IMR-90 (cell line): ENCODE measurements around the gene NEURL1B. TPM values are rescaled to one million over a fixed set of nuclear protein-coding genes. Genes with fewer than 3 reads are reported as not detected.

Experiments used
- ATAC-seq: fragments of 200-7000 bp; cut with Tn5 transposase; 2 replicates; pipeline ENCODE4 v1.9.1; 2020; ENCODE audit warnings: low read depth, mild to moderate bottlenecking, moderate library complexity
- BruUV-seq: library from RNA; stranded (reverse); fragments of 400-500 nt; replicated peaks from 2 replicates; lab custom pipeline; 2021; lab: Mats Ljungman, UMichigan
- CTCF ChIA-PET: fragments of 300-600 bp; formaldehyde crosslinking; extraction: SDS; loops from one replicate; lab custom pipeline; 2021; ENCODE audit warnings: antibody characterized with exemption; lab: Yijun Ruan, JAX
- POLR2A ChIA-PET: fragments of 300-600 bp; sonication (Branson Sonifier 250); formaldehyde crosslinking; loops from one replicate; lab custom pipeline; 2022; ENCODE audit warnings: antibody characterized with exemption; ENCODE audit not compliant: unreplicated experiment; lab: Charles Lee
- DNase-seq: peaks from one replicate; pipeline ENCODE4 v3.0.0; 2013
- H2AFZ ChIP-seq: replicated peaks from 2 replicates; pipeline ENCODE3; 2013; ENCODE audit warnings: low read length, mild to moderate bottlenecking; ENCODE audit not compliant: poor library complexity
- H2AK5ac ChIP-seq: 2 replicates; pipeline ENCODE4 v1.6.1; 2013; ENCODE audit warnings: low read depth, low read length, inconsistent platforms
- H2AK9ac ChIP-seq: replicated peaks from 2 replicates; pipeline ENCODE3; 2013; ENCODE audit warnings: mild to moderate bottlenecking, low read depth, low read length, moderate library complexity; ENCODE audit not compliant: poor library complexity
- H2BK120ac ChIP-seq: 2 replicates; pipeline ENCODE4 v1.6.1; 2013; ENCODE audit warnings: low read depth, low read length, inconsistent platforms
- H2BK15ac ChIP-seq: 3 replicates; pipeline ENCODE4 v1.6.1; 2013; ENCODE audit warnings: low read depth, low read length, inconsistent platforms
- H2BK20ac ChIP-seq: 2 replicates; pipeline ENCODE4 v1.6.1; 2013; ENCODE audit warnings: low read depth, mild to moderate bottlenecking, inconsistent platforms, low read length, moderate library complexity
- H2BK5ac ChIP-seq: 2 replicates; pipeline ENCODE4 v1.6.1; 2013; ENCODE audit warnings: mild to moderate bottlenecking, low read depth, low read length, inconsistent platforms; ENCODE audit not compliant: poor library complexity, severe bottlenecking
- H3K14ac ChIP-seq: replicated peaks from 2 replicates; pipeline ENCODE4 v1.6.1; 2013; ENCODE audit warnings: low read depth, low read length, inconsistent platforms
- H3K18ac ChIP-seq: 2 replicates; pipeline ENCODE4 v1.6.1; 2013; ENCODE audit warnings: low read depth, low read length, control low read depth
- H3K23ac ChIP-seq: 2 replicates; pipeline ENCODE4 v1.6.1; 2013; ENCODE audit warnings: low read depth, low read length, inconsistent platforms
- H3K27ac ChIP-seq: 2 replicates; pipeline ENCODE4 v1.5.1; 2013; ENCODE audit warnings: mild to moderate bottlenecking, control low read depth, low read length; ENCODE audit not compliant: insufficient read depth
- H3K27me3 ChIP-seq: 2 replicates; pipeline ENCODE4 v1.6.1; 2013; ENCODE audit warnings: low read length; ENCODE audit not compliant: control insufficient read depth, insufficient read depth
- H3K36me3 ChIP-seq: 2 replicates; pipeline ENCODE4 v1.6.1; 2013; ENCODE audit warnings: low read length, mixed read lengths; ENCODE audit not compliant: control insufficient read depth, insufficient read depth
- H3K4ac ChIP-seq: 2 replicates; pipeline ENCODE4 v1.6.1; 2013; ENCODE audit warnings: low read depth, low read length, inconsistent platforms
- H3K4me1 ChIP-seq: 2 replicates; pipeline ENCODE4 v1.6.1; 2013; ENCODE audit warnings: low read length, mixed read lengths; ENCODE audit not compliant: control insufficient read depth, insufficient read depth
- H3K4me2 ChIP-seq: 2 replicates; pipeline ENCODE4 v1.6.1; 2013; ENCODE audit warnings: low read depth, mild to moderate bottlenecking, control low read depth, low read length, moderate library complexity
- H3K4me3 ChIP-seq: 2 replicates; pipeline ENCODE4 v1.5.1; 2013; ENCODE audit warnings: low read depth, mild to moderate bottlenecking, control low read depth, low read length, moderate library complexity; ENCODE audit not compliant: insufficient read depth
- H3K56ac ChIP-seq: 2 replicates; pipeline ENCODE4 v1.6.1; 2013; ENCODE audit warnings: low read length, inconsistent platforms; ENCODE audit not compliant: insufficient read depth; ENCODE audit errors: extremely low read depth
- H3K79me1 ChIP-seq, 2 experiments: 2 replicates each; pipeline ENCODE4 v1.6.1; 2013; ENCODE audit warnings: low read length in 2 of 2, inconsistent platforms in 1 of 2, low read depth in 1 of 2
- H3K9ac ChIP-seq: 2 replicates; pipeline ENCODE4 v1.6.1; 2013; ENCODE audit warnings: low read depth, low read length, control low read depth
- H3K9me1 ChIP-seq: 2 replicates; pipeline ENCODE4 v1.6.1; 2013; ENCODE audit warnings: low read length, inconsistent platforms; ENCODE audit not compliant: insufficient read depth
- H3K9me3 ChIP-seq: 2 replicates; pipeline ENCODE4 v1.6.1; 2013; ENCODE audit warnings: low read length; ENCODE audit not compliant: control insufficient read depth, insufficient read depth
- H4K20me1 ChIP-seq: 2 replicates; pipeline ENCODE4 v1.6.1; 2013; ENCODE audit warnings: low read length, inconsistent platforms; ENCODE audit not compliant: insufficient read depth
- H4K5ac ChIP-seq: 2 replicates; pipeline ENCODE4 v1.6.1; 2013; ENCODE audit warnings: mild to moderate bottlenecking, low read depth, low read length, control low read depth
- H4K8ac ChIP-seq, 2 experiments: 2 replicates each; pipeline ENCODE4 v1.6.1; 2013; ENCODE audit warnings: low read depth in 2 of 2, low read length in 2 of 2, control low read depth in 1 of 2, inconsistent platforms in 1 of 2
- H4K91ac ChIP-seq: 2 replicates; pipeline ENCODE4 v1.6.1; 2013; ENCODE audit warnings: low read depth, low read length, inconsistent platforms; ENCODE audit not compliant: insufficient read depth
- BHLHE40 ChIP-seq: fragments of 150-350 bp; IDR thresholded peaks from 2 replicates; pipeline ENCODE4 v1.6.1; 2016; ENCODE audit warnings: mild to moderate bottlenecking, low read depth, low read length
- CEBPB ChIP-seq: IDR thresholded peaks from 2 replicates; pipeline ENCODE4 v1.6.1; 2012; ENCODE audit warnings: low read depth, low read length, improper control_type of control experiment
- CHD1 ChIP-seq: IDR thresholded peaks from 2 replicates; pipeline ENCODE4 v1.6.1; 2012; ENCODE audit warnings: low read depth, low read length, improper control_type of control experiment
- FOS ChIP-seq: fragments of 150-350 bp; IDR thresholded peaks from 2 replicates; pipeline ENCODE4 v1.6.1; 2016; ENCODE audit warnings: low read depth, low read length
- MAFK ChIP-seq: IDR thresholded peaks from 2 replicates; pipeline ENCODE4 v1.6.1; 2012; ENCODE audit warnings: low read depth, low read length, improper control_type of control experiment
- MAZ ChIP-seq: IDR thresholded peaks from 2 replicates; pipeline ENCODE4 v1.6.1; 2012; ENCODE audit warnings: low read depth, mild to moderate bottlenecking, low read length, improper control_type of control experiment, moderate library complexity, borderline replicate concordance
- MXI1 ChIP-seq: IDR thresholded peaks from 2 replicates; pipeline ENCODE4 v1.6.1; 2012; ENCODE audit warnings: low read depth, mild to moderate bottlenecking, low read length, moderate library complexity, borderline replicate concordance
- NFE2L2 ChIP-seq: fragments of 150-350 bp; IDR thresholded peaks from 2 replicates; pipeline ENCODE4 v1.6.1; 2016; ENCODE audit warnings: low read depth, mild to moderate bottlenecking, low read length
- POLR2A ChIP-seq: IDR thresholded peaks from 2 replicates; pipeline ENCODE4 v1.6.1; 2012; ENCODE audit warnings: mild to moderate bottlenecking, low read depth, low read length
- RAD21 ChIP-seq: IDR thresholded peaks from 2 replicates; pipeline ENCODE4 v1.6.1; 2012; ENCODE audit warnings: low read length, improper control_type of control experiment
- RFX5 ChIP-seq: IDR thresholded peaks from 2 replicates; pipeline ENCODE4 v1.8.0; 2012; ENCODE audit warnings: low read depth, mild to moderate bottlenecking, low read length, moderate library complexity
- SMC3 ChIP-seq: fragments of 150-350 bp; IDR thresholded peaks from 2 replicates; pipeline ENCODE4 v1.6.1; 2016; ENCODE audit warnings: low read depth, mild to moderate bottlenecking, antibody characterized with exemption, low read length, moderate library complexity
- WGBS, 2 experiments: methylation state at CpG; one replicate each; pipeline versions ENCODE4 v1.1.5 to v1.1.7; 2013; ENCODE audit warnings: missing lambda C conversion rate in 2 of 2; ENCODE audit not compliant: insufficient read length in 1 of 2; ENCODE audit errors: extremely low coverage in 2 of 2; 5-methylcytosine and 5-hydroxymethylcytosine counted together
- dilution Hi-C: fragments of 300-500 bp; cut with HindIII; formaldehyde crosslinking; loops from one replicate; pipeline ENCODE4 v1.14.3; 2018; ENCODE audit warnings: low sequenced_read_pairs; ENCODE audit not compliant: unreplicated experiment
- in situ Hi-C: fragments of 300-500 bp; cut with MboI; formaldehyde crosslinking; loops from 3 replicates; pipeline ENCODE4 v1.14.3; 2019; ENCODE audit warnings: low sequenced_read_pairs, inconsistent platforms, mixed read lengths
- intact Hi-C: fragments of 100-400 bp; cut with micrococcal nuclease; formaldehyde crosslinking; loops from 2 replicates; pipeline ENCODE4 v1.10.0; 2022
- polyA plus RNA-seq, 3 experiments: library from polyadenylated mRNA; depleted of rRNA; stranded (reverse); fragments of >200 nt; gene quantifications; 2 replicates each; pipeline ENCODE4 v1.2.3, GENCODE V29; 2012; ENCODE audit warnings: low replicate concordance in 1 of 3
- total RNA-seq: library from RNA; depleted of rRNA; stranded (reverse); fragments of >200 nt; gene quantifications from 2 replicates; pipeline ENCODE4 v1.2.3, GENCODE V29; 2012
- TF ChIP-seq, protein P1 (sequence below): fragments of 150-350 bp; IDR thresholded peaks from 2 replicates; pipeline ENCODE4 v1.6.1; 2017; ENCODE audit warnings: mild to moderate bottlenecking, antibody characterized with exemption, low read length, low read depth
- TF ChIP-seq, protein P2 (sequence below): fragments of 150-350 bp; IDR thresholded peaks from 2 replicates; pipeline ENCODE4 v1.6.1; 2016; ENCODE audit warnings: low read depth, mild to moderate bottlenecking, low read length, moderate library complexity, borderline replicate concordance
- TF ChIP-seq, protein P3 (sequence below): conservative IDR thresholded peaks from 2 replicates; pipeline ENCODE4 v1.5.1; 2012; ENCODE audit warnings: mild to moderate bottlenecking, low read depth, low read length, improper control_type of control experiment

Gene NEURL1B
- total and polyA plus RNA-seq, 2 of the 4 experiments (the other 2 are of a cell fraction): 1.8 to 2.8 TPM

DNA sequence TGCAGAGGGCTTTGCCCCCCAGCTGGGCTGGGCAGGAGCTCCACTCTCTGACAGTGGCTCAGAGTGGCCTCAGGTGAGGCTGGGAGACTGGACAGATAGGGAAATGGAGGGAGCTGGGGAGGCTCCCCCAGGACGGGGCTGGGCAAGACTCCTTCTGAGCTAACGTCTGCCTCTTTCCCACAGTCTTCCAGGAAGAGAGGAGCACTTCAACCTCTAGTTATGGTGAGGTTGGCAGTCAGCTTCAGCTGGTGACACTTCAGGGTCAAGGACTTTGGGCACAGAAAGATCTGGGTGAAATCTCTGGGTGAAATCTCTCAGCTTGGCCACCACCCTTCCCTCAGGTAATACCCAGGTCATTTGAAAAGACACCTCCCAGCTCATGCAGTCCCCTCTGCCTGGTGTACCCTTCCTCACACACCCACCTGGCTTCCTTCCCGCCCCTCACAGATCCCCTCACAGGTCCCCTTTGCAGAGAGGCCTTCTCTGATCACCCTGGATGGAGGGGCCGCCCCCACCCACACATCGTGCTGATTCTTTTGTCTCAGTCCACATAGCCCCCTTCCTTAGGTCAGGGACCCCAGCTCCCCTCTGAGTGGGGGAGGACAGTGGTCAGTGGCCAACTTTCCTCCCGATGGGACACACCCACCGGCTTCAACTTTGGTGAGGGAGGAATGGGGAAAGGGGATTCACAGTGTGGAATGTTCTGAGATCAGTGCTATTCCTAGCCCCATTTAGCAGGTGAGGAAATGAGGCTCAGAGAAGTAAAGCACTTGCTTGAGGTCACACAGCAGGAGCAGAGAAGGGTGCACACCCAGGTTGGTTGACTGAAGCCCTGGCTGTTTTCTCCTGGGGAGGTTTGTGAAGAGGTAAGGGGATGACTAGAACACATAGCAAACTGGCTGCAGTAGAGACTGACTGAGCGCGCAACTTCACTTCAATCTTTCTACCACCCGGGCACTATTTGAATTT, 15.8 kb upstream of the NEURL1B start:
- BruUV-seq: no TSS peak
- CTCF ChIA-PET: no interaction called here
- TF ChIP-seq MAFK (no peak), CEBPB (no peak), BHLHE40 (no peak), SMC3 (no peak), CHD1 (no peak), POLR2A (no peak), FOS (no peak), RFX5 (no peak), RAD21 (no peak), MAZ (no peak), MXI1 (no peak), NFE2L2 (no peak)
- TF ChIP-seq, protein P1, sequence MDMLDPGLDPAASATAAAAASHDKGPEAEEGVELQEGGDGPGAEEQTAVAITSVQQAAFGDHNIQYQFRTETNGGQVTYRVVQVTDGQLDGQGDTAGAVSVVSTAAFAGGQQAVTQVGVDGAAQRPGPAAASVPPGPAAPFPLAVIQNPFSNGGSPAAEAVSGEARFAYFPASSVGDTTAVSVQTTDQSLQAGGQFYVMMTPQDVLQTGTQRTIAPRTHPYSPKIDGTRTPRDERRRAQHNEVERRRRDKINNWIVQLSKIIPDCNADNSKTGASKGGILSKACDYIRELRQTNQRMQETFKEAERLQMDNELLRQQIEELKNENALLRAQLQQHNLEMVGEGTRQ: no peak
- TF ChIP-seq, protein P2, sequence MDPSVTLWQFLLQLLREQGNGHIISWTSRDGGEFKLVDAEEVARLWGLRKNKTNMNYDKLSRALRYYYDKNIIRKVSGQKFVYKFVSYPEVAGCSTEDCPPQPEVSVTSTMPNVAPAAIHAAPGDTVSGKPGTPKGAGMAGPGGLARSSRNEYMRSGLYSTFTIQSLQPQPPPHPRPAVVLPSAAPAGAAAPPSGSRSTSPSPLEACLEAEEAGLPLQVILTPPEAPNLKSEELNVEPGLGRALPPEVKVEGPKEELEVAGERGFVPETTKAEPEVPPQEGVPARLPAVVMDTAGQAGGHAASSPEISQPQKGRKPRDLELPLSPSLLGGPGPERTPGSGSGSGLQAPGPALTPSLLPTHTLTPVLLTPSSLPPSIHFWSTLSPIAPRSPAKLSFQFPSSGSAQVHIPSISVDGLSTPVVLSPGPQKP: no peak
- TF ChIP-seq, protein P3, sequence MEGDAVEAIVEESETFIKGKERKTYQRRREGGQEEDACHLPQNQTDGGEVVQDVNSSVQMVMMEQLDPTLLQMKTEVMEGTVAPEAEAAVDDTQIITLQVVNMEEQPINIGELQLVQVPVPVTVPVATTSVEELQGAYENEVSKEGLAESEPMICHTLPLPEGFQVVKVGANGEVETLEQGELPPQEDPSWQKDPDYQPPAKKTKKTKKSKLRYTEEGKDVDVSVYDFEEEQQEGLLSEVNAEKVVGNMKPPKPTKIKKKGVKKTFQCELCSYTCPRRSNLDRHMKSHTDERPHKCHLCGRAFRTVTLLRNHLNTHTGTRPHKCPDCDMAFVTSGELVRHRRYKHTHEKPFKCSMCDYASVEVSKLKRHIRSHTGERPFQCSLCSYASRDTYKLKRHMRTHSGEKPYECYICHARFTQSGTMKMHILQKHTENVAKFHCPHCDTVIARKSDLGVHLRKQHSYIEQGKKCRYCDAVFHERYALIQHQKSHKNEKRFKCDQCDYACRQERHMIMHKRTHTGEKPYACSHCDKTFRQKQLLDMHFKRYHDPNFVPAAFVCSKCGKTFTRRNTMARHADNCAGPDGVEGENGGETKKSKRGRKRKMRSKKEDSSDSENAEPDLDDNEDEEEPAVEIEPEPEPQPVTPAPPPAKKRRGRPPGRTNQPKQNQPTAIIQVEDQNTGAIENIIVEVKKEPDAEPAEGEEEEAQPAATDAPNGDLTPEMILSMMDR: no peak

More for the DNA sequence above, 15.8 kb upstream of the NEURL1B start:
- Histone ChIP-seq H3K9me3 (no peaks in the 10 kb centered on the region), H2AFZ (no peak overlapping the region), H4K91ac (no peak overlapping the region), H2AK5ac (no peak overlapping the region), H2BK5ac (no peak overlapping the region), H2BK15ac (no peak overlapping the region), H3K14ac (no peak overlapping the region), H3K79me1 (no peaks in the 10 kb centered on the region), H4K8ac (no peak overlapping the region), H3K23ac (no peak overlapping the region; the same call in 1 of the 2 replicates), H2BK120ac (no peak overlapping the region), H3K9me1 (no peaks in the 10 kb centered on the region), H3K4me1 (no peaks in the 10 kb centered on the region), H3K27me3 (peaks cover 48% of the 10 kb centered on the region), H4K20me1 (no peaks in the 10 kb centered on the region), H3K9ac (no peak overlapping the region), H2AK9ac (no peak overlapping the region), H3K36me3 (no peaks in the 10 kb centered on the region), H3K18ac (no peak overlapping the region), H3K4ac (no peak overlapping the region), H3K4me2 (no peak overlapping the region), H3K27ac (no peak overlapping the region), H4K5ac (no peak overlapping the region), H3K4me3 (no peak overlapping the region), H2BK20ac (no peak overlapping the region), H3K56ac (no peak overlapping the region)
- dilution Hi-C loops: no loop called here
- 100% methylated on average over 1 of the region's 10 CpGs; no CpG with 5 or more reads in 1 of the 2 experiments for WGBS, 2 experiments
- ATAC-seq (no peak), DNase-seq (no peak)
- intact Hi-C loops: no loop called here
- POLR2A ChIA-PET: no interaction called here
- in situ Hi-C loops: no loop called here
